Tibial nerve (tissue), 4 donors: ENCODE results near the gene ABCC10.

ENCODE experiments used
- EP300 ChIP-seq, 2 donors: sonication (generic); formaldehyde crosslinking; IDR thresholded peaks; one replicate each; pipeline ENCODE4 v1.6.1; 2017; ENCODE audit warnings: antibody characterized with exemption in 2 of 2, mild to moderate bottlenecking in 1 of 2
- POLR2A ChIP-seq, 2 donors: fragments of 450-650 bp; IDR thresholded peaks; one replicate each; pipeline ENCODE4 v1.6.1; 2017; ENCODE audit warnings: antibody characterized with exemption in 2 of 2, mild to moderate bottlenecking in 2 of 2, moderate library complexity in 2 of 2
- TF ChIP-seq, protein P1 (sequence below), 5 experiments: fragments of 200-600 bp in 3 of 5; fragments of 450-650 bp in 2 of 5; sonication (generic) in 3 of 5; IDR thresholded peaks; one replicate each; pipeline ENCODE4 v1.5.1; 2016 to 2019; ENCODE audit warnings: antibody characterized with exemption in 5 of 5, mild to moderate bottlenecking in 3 of 5, moderate library complexity in 2 of 5

- TF ChIP-seq EP300 (IDR thresholded peaks at IDR 0.05) (no peak), POLR2A (IDR thresholded peaks at IDR 0.05) (no peak)
- TF ChIP-seq, protein P1, sequence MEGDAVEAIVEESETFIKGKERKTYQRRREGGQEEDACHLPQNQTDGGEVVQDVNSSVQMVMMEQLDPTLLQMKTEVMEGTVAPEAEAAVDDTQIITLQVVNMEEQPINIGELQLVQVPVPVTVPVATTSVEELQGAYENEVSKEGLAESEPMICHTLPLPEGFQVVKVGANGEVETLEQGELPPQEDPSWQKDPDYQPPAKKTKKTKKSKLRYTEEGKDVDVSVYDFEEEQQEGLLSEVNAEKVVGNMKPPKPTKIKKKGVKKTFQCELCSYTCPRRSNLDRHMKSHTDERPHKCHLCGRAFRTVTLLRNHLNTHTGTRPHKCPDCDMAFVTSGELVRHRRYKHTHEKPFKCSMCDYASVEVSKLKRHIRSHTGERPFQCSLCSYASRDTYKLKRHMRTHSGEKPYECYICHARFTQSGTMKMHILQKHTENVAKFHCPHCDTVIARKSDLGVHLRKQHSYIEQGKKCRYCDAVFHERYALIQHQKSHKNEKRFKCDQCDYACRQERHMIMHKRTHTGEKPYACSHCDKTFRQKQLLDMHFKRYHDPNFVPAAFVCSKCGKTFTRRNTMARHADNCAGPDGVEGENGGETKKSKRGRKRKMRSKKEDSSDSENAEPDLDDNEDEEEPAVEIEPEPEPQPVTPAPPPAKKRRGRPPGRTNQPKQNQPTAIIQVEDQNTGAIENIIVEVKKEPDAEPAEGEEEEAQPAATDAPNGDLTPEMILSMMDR (IDR thresholded peaks at IDR 0.05), result no peak
Observed at GRCh38 chr6:43402820-43403219, 24.5 kb upstream of the ABCC10 start.
